Omental fat pad (tissue), 4 donors: ENCODE measurements around the gene MANSC4. TPM values are rescaled to one million over a fixed set of nuclear protein-coding genes. Genes with fewer than 3 reads are reported as not detected.
A peak's percentile ranks its signal among the peaks of the same experiment; 100 is the strongest.

Experiments
- ATAC-seq: fragments of 150-250 bp; one replicate; pipeline ENCODE4 v1.9.1; 2016; ENCODE audit warnings: mild to moderate bottlenecking, moderate library complexity; ENCODE audit not compliant: low FRiP score
- DNase-seq: peaks from one replicate; pipeline ENCODE4 v3.0.0-alpha.2; 2019; ENCODE audit warnings: low spot score
- total RNA-seq, 4 donors: library from RNA; depleted of rRNA; stranded (reverse); fragments of >200 nt; gene quantifications; one replicate each; pipeline ENCODE4 v1.1.0, GENCODE V29; 2016
- TF ChIP-seq, protein P1 (sequence below), 3 donors: fragments of 450-650 bp; IDR thresholded peaks; one replicate each; pipeline ENCODE4 v1.5.1; 2016 to 2017; ENCODE audit warnings: antibody characterized with exemption in 3 of 3, mild to moderate bottlenecking in 3 of 3, moderate library complexity in 2 of 3

Gene MANSC4
- total RNA-seq, 4 donors from 2014 or later = not detected

DNA sequence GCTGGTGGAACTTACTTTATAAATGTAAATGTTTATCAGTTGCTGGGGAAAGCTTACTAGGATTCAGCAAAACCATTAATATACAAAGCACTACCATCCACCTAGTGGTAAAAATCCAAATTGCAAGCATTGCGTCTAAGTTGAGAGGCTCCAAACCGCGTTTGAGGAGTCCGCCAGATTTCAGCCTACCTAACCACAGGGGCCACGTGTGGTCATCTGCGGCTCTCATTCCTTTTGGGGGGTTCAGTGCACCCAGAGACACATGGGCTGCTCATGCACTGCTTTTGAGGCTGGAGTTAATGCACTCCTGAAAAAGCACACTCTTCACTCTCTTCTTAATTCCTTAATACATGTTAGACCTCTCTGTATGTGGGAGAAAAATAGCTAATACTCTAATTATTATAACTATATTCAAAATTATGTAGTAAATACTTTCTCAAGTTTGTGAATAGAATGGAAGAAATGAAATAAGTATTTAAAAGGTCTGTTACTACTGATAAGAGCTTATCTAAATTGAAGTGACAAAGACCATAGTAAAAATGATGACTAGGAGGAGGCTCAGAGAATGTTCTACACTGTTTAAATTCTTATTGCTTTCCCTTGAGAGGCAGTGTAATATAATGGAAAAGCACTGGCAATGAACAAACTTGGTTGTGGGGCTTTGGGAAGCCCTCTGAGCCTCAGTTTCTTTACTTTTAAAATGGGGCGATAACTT is 41.4 kb upstream of the MANSC4 start:
- no peak for ATAC-seq
- no peak for DNase-seq
- TF ChIP-seq, protein P1, sequence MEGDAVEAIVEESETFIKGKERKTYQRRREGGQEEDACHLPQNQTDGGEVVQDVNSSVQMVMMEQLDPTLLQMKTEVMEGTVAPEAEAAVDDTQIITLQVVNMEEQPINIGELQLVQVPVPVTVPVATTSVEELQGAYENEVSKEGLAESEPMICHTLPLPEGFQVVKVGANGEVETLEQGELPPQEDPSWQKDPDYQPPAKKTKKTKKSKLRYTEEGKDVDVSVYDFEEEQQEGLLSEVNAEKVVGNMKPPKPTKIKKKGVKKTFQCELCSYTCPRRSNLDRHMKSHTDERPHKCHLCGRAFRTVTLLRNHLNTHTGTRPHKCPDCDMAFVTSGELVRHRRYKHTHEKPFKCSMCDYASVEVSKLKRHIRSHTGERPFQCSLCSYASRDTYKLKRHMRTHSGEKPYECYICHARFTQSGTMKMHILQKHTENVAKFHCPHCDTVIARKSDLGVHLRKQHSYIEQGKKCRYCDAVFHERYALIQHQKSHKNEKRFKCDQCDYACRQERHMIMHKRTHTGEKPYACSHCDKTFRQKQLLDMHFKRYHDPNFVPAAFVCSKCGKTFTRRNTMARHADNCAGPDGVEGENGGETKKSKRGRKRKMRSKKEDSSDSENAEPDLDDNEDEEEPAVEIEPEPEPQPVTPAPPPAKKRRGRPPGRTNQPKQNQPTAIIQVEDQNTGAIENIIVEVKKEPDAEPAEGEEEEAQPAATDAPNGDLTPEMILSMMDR (IDR thresholded peaks at IDR 0.05) = peak in 1 of 3 donors; percentile 53

DNA sequence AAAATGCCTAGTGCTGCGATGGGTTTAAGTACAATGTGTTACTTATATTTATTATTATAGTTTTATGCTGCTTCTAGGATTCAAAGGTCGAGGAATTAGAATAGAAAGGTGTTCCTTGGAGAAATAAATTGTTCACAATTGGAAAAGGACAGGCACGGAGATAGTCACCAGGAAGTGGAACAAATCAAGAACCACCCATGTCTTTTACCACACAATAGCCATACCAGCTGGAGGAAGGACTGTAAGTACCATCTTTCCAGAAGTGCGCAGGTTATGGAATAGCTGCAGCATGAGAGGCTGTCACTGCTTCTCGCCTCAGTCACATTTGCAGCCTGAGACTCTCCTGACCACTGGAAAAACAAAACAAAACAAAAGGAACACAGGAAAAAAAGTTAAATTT is 40.5 kb upstream of the MANSC4 start:
- DNase-seq (no peak), ATAC-seq (no peak)
- TF ChIP-seq, protein P1 (IDR thresholded peaks at IDR 0.05) = no peak

DNA sequence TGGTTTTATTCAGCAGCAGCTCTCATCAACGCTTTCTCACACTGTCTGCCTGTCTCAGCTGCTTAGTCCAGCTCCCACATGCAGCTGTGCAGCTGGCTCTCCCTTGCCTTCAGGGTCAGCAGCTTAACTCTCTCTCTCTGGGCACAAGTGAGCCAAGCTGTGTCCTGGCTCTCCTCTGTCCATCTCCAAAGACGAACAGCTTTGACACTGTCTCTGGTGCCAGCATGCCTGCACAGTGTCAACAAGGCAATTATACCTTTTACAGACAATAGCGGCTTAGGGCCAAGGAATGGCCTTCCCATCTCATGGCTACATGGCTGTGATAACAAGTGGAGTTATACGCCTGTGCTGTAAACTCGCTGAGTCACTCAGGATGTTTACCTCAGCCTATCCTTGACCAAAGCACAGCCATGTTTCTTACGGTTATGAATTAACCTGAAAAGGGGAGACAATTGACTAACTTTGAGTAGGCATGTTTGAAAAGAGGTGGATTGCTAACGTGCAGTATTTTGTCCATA is 38.4 kb upstream of the MANSC4 start:
- no peak for ATAC-seq
- DNase-seq = no peak
- TF ChIP-seq, protein P1 (IDR thresholded peaks at IDR 0.05) = no peak

DNA sequence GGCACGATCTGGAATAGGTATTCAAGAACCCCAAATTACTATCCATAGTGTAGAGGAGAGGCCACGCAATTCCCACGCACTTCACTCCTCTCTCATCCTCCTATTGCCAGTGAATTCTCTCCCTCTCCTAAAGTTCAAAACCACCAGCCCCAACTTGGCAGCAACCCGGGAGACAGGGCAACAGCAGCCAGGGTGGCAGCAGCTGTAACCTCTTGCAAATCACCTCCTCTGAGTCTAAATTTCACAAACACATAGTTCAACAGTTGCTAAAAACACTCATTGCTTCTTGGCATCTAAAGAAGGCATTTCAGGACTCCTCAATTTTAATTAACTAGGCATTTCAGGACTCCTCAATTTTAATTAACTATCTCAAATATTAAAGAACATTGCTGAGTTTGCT is 37.7 kb upstream of the MANSC4 start:
- TF ChIP-seq, protein P1 (IDR thresholded peaks at IDR 0.05) = no peak
- no peak for ATAC-seq
- DNase-seq = no peak

DNA sequence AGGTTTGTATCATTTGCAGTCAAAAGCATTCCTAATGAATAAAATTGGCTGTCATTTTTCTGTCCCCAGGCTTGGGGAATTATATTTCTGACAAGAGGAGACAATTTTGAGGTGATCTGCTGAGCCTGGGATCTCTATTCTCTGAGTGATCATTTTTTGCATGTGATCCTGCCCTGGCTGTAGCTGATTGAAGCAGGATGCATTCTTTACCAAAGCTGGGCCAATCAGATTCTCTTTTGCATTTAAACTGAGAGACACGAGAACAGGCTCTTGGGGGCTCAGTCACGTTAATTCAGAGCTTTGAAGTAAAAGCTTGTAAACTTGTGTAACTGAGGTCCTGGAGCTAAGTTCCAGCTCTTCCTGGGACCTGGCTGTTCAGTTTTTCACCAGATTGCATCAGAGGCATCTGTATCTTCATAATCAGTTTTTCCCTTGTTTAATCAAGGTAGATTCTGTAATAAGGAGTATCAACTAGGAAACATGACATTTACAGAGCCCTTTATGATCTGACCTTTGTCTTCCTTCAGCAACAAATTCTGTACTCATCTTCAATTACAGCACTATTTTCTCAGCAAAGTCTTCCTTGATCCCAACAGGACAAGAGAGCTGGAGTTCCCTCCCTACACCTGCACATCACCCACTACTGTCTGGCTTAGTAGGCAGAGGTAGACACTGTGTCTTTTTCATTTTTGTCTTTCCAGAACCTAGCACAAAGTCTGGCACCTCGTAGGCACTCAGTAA is 35.0 kb upstream of the MANSC4 start:
- no peak for DNase-seq
- ATAC-seq = no peak
- TF ChIP-seq, protein P1 (IDR thresholded peaks at IDR 0.05) = no peak

DNA sequence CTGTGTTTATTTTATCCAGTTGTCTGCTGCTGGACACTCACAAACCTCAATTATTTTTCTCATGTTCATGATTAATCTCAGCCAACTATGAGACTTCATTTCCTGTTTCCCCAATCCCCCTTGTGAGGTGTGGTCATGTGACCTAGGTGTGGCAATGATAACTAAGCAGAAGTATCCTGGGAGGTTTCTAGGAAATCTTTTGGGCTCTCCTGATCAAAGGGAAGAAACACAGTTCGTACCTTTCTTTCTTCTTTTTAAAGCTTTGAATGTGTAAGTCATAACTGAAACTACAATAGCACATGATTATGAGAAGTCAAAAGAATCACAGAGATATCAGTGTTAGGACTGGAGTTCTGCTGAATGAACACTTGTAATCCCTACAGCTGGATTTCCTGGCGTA is 34.4 kb upstream of the MANSC4 start:
- ATAC-seq = no peak
- no peak for DNase-seq
- TF ChIP-seq, protein P1 (IDR thresholded peaks at IDR 0.05) = no peak
